NCI-H748 (cell line): Measurements from ENCODE around the gene PLA2G15.

Source experiments
- DNase-seq: peaks from one replicate; lab custom pipeline; 2025; ENCODE audit not compliant: unreplicated experiment; lab: John Stamatoyannopoulos, UW

The PLA2G15 gene

GRCh38 chr16:68249371-68249770 lies 4.2 kb downstream of the PLA2G15 start:
- DNase-seq = no peak

DNA sequence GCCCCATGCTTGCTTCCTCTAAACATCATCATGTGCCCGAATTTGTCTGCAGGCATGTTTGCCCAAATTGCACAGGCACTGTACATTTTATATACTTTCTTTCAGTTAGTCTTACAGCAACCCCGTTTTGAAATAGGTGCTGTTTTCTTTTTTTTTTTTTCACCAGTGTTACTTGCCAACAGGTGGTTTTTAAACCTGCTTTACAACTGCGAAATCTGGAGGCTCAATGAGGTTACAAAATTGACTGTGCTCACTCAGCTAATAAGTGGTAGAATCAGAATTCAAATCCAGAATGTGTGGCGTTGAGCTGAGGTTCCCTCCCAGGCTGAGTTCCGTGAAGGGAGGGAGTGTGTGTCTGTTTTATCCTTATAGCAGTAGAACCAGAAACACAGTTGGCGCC lies 5.8 kb downstream of the PLA2G15 start:
- DNase-seq = no peak

DNA sequence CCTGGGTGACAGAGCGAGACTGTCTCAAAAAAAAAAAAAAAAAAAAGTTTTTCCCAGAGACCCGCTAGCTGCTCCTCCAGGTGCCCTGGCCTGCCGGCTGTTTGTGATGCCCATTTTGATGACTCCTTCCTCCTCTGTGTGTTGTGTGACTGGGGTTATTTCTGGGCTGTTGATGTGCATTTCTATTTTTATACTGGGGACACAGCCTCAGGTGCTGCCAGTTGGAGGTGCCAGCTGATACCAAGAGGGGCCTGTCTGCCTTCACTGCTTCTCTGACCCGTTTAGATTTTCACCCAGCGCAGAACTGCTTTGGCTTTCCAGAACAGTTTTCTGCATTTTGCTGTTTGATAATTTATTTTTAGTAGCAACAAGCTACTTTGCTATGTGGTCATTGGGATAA lies 6.7 kb downstream of the PLA2G15 start:
- DNase-seq = no peak

- DNase-seq = no peak
These were observed 7.2 kb downstream of the PLA2G15 start for GRCh38 chr16:68252383-68252782.

DNA sequence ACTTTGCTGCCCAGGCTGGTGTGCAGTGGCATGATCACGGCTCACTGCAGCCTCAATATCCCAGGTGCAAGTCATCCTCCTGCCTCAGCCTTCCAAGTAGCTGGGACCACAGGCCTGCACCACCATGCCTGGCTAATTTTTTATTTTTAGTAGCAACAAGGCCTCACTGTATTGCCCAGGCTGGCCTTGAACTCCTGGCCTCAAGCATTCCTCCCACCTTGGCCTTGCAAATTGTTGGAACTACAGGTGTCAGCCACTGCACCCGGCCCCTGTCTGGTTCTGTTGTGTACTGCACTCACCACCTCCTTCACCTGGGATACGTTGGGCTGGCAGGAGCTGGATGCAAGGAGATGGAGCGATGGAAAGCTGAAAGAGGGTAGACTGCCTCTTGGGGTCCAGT lies 8.5 kb downstream of the PLA2G15 start:
- DNase-seq = no peak

DNA sequence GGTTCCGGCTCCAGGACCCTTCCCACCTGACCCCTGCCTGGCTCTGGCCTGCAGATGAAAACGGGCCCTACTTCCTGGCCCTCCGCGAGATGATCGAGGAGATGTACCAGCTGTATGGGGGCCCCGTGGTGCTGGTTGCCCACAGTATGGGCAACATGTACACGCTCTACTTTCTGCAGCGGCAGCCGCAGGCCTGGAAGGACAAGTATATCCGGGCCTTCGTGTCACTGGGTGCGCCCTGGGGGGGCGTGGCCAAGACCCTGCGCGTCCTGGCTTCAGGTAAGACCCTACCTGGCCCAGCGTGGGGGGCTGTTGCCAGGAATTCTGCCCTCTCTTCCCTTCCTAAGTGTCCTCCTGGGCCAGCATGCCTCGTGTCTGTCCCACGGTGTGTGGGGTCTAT lies 10.5 kb downstream of the PLA2G15 start:
- no peak for DNase-seq

DNA sequence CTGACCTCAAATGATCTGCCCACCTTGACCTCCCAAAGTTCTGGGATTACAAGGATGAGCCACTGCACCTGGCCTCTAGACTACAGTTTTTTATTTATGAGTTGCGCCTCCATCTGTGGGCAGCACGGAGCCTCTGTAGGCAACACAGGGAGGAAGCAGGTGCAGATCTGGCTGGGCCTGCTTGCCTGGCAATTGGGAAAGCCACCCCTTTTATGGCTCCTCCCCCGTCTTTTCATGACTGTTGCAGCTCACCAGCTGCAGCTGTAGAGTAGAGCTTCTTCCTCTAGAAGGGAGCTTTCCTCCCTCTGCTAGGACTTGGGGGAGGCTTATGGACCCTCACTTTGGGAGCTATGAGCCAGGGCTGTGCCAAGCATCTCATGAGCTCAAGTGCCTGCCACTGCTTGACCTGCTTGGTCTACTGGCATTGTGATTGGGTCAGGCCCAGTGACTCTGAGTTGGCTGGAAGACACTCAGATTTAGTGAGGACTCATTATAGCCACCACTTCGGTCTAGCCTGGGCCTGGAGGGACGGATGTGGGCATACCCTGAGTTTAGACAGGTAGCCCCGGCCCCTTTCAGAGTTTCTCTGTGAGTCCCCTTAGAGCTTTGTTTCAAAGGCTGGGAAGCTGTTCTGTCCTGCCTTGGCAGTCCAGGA lies 12.2 kb downstream of the PLA2G15 start:
- DNase-seq = peak; percentile 27

- no peak for DNase-seq
These were observed 13.0 kb downstream of the PLA2G15 start for GRCh38 chr16:68257906-68258800.

DNA sequence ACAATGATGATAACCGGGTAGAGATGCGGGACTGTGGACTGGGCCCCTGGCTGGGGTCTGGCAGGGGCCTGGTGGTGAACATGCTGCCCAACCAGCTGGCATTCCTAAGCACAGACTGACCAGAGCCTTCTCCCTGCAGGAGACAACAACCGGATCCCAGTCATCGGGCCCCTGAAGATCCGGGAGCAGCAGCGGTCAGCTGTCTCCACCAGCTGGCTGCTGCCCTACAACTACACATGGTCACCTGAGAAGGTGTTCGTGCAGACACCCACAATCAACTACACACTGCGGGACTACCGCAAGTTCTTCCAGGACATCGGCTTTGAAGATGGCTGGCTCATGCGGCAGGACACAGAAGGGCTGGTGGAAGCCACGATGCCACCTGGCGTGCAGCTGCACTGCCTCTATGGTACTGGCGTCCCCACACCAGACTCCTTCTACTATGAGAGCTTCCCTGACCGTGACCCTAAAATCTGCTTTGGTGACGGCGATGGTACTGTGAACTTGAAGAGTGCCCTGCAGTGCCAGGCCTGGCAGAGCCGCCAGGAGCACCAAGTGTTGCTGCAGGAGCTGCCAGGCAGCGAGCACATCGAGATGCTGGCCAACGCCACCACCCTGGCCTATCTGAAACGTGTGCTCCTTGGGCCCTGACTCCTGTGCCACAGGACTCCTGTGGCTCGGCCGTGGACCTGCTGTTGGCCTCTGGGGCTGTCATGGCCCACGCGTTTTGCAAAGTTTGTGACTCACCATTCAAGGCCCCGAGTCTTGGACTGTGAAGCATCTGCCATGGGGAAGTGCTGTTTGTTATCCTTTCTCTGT lies 14.0 kb downstream of the PLA2G15 start:
- DNase-seq = no peak

- no peak for DNase-seq
These were observed 18.5 kb downstream of the PLA2G15 start for GRCh38 chr16:68263559-68264127.

GRCh38 chr16:68264128-68265077 lies 19.2 kb downstream of the PLA2G15 start, which contains the start of gene SLC7A6:
TSS of gene SLC7A6 (plus strand) at chr16:68264526. CDS start at chr16:68274727, 10,201 bp downstream.
- DNase-seq = peak; percentile 49

DNA sequence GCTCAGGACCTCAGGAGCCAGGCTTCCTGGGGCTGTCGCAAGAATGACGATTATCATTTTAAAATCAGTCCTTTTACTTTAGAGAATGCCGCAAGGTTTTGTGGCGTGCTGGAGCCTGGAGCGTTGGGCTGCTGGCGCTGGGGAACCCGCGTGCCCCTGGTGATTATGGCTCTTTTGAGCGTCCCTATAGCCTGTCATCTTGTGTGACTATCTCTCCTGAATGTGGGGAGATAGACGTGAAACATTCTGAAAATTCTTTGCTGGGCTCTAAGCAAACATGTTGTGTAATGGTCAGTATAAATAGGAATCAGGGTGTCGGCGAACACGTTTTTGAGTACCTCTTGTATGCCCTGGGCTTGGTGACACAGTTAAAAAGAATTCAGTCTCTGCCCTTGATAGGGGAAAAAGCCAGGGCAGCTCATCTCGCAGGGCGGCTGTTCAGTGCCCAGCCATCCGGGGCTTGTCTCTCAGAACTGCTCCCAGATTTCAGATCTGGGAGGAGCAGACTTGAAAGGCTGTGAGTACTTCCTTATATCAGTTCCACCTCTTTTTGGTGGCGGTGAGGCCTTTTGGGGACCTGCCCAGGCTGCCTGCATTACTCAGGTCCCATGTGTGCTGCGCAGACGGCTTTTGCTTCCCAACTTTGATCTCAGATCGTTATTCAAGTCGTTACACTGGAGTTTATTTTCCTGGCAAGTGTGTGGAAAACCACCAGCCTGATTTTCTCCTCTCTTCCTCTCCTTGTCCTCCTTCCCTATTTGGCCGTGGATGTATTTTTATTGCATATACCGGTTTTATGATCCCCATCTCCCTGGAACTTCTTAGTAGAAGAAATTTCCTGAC lies 20.1 kb downstream of the PLA2G15 start:
- DNase-seq = peak; percentile 34

DNA sequence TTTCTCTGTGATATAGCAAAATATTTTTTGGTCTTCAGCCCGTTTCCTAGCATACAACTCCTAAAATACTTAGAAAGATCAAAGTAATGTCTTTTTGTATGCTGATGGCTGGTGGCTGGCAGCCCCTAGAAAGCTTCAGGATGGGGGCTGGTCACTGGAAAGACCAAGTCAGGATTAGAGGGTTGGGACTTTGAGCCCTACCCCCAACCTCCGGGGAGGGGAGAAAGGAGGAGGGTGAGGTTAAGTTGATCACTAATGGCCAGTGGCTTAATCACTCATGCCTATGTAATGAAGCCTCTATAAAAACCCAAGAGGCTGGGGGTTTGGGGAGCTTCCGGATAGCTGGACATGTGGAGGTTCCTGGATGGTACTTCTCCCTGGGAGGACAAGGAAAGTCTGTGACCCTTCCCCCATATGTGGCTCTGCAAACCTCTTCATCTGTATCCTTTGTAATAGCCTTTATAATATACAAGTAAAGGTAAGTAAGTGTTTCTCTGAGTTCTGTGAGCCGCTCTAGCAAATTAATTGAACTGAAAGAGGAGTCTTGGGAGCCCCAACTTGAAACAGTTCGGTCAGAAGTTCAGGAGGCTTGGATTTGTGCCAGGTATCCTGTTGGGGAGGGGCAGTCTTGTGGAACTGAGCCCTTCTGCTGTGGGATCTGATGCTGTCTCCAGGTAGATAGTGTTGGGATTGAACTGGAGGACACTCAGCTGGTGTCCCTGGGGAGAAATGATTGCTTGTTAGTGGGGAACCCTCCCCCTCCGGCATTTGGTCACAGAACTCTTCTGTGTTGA lies 22.6 kb downstream of the PLA2G15 start:
- no peak for DNase-seq

DNA sequence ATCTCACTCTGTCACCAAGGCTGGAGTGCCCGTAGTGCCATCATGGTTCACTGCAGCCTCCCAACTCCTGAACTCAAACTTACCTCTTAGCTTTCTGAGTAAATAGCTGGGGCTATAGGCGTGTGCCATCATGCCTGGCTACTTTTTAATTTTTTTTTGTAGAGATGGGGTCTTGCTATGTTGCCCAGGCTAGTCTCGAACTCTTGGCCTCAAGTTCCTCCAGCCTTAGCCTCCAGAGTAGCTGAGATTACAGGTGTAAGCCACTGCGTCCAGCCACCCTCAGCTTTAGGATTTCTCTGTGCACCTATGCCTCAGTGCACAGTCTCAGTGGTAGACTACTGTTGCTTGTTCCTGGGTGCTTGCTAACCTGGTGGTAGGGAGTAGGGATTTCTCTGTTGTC lies 24.6 kb downstream of the PLA2G15 start:
- no peak for DNase-seq

DNA sequence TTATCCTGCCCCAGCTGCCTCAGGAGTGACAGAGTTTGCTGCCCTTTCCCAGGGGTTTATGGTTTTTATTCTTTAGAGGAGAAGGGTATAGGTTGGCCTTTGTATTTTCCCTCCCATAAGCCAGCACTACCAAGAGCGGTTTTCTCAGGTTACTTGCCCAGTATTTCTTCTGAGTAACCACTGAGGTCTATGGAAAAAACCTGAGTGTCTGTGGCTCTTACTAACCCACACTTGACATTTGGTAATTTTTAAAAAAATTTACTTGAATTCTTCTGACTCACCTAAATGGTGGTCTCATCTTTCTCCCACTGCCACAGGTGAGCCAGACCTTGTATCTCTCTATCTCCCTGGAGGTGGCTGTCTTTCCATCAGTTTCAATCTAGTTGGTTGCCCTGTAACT lies 25.2 kb downstream of the PLA2G15 start:
- no peak for DNase-seq

GRCh38 chr16:68272507-68273209 lies 27.5 kb downstream of the PLA2G15 start:
- peak; percentile 38 for DNase-seq

GRCh38 chr16:68273459-68273858 lies 28.3 kb downstream of the PLA2G15 start:
- DNase-seq = no peak

- DNase-seq = no peak
These were observed 28.7 kb downstream of the PLA2G15 start for GRCh38 chr16:68273896-68274295.
